HG03066 (cell line): Measurements from ENCODE around the gene C16orf78.

ENCODE experiments used
- ATAC-seq: cut with Tn5 transposase; IDR thresholded peaks from one replicate; pipeline ENCODE4 v1.9.1; 2021; ENCODE audit warnings: low read depth; ENCODE audit not compliant: unreplicated experiment

Gene C16orf78

GRCh38 chr16:49424961-49425360, 51.4 kb downstream of the C16orf78 start:
- ATAC-seq, result no peak

GRCh38 chr16:49427771-49428170, 54.2 kb downstream of the C16orf78 start:
- ATAC-seq, result no peak

DNA sequence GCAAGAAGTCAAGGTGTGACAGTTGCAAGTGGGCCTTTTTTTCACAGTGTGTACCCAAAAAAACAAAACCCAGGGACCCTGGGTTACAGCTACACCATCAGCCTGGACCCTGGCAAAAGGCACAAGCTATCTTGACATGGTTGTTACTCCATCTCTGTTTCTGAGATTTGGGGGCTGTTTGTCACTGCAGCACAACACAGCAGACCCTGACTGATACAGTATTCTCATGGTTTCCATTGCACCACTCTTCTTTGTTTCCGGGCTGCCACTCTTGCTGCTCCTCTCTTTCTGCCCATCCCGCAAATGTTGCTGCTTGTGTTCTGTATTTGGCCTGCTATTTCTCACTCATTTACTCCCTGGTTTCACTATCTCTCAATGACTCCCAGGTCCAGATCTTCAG, 55.2 kb downstream of the C16orf78 start:
- ATAC-seq, result no peak

- ATAC-seq, result no peak
These were observed 57.4 kb downstream of the C16orf78 start for GRCh38 chr16:49431040-49431439.

- ATAC-seq, result no peak
These were observed 58.1 kb downstream of the C16orf78 start for GRCh38 chr16:49431591-49432290.

GRCh38 chr16:49434733-49435132, 61.1 kb downstream of the C16orf78 start:
- ATAC-seq, result no peak

DNA sequence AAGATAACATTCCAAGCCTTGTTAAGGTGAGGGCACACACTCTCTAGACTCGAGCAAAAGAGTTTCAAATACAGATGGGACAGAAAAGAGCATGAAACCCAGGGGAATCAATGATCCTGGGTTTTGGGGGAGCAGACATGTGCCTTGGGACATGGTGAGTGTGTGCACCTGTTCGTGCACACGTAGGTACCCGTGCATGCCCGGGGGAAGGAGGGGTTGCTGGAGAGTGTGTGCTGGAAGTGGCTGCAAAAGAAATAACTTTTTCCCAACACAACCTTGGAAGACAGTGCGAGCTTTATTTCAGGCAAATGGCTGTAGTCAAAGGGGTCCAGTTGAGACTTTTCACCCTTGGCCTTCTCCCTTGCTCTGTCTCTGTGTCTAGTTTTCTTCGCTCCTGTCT, 62.6 kb downstream of the C16orf78 start:
- ATAC-seq, result no peak

DNA sequence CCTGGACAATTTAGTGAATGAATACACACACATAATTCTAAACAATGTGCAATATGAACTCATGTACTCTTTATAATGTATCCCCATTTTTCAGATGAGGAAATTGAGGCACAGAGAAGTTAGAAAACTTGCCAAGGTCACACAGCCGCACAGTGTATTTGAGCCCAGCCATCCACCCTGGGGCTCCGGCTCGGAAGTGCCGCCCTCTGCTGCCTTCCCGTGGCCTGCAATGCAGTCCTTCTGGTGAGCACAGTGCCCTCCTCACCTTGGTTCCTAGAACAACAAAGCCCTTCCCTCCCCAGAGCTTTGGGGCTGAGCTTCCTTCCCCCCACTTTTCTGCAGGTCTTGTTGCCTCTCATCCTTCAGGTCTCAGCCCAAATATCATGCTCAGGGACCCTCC, 63.7 kb downstream of the C16orf78 start:
- no peak for ATAC-seq

GRCh38 chr16:49439050-49439449, 65.4 kb downstream of the C16orf78 start:
- no peak for ATAC-seq

GRCh38 chr16:49439676-49440075, 66.1 kb downstream of the C16orf78 start:
- ATAC-seq, result no peak

- ATAC-seq, result no peak
These were observed 66.8 kb downstream of the C16orf78 start for GRCh38 chr16:49440156-49441065.

- peak; percentile 97 for ATAC-seq
These were observed 67.8 kb downstream of the C16orf78 start for GRCh38 chr16:49441366-49441780.

- no peak for ATAC-seq
These were observed 69.2 kb downstream of the C16orf78 start for GRCh38 chr16:49442805-49443204.

- ATAC-seq, result no peak
These were observed 70.0 kb downstream of the C16orf78 start for GRCh38 chr16:49443576-49443975.

DNA sequence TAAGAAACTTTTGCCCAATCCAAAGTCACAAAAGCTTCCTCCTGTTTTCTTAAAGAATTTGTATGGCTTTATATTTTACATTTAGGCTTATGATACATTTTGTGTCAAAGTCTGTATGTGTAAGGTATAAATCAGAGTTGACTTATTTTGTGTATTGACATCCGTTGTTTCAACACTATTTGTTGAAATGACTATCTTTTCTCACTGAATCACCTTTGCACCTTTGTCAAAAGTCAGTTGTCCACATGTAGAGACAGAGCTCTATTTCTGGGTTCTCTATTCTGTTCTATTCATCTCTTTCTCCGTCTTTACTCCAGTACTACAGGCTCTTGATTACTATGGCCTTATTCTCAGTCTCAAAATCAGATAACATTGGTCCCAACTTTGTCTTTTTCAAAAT, 73.2 kb downstream of the C16orf78 start:
- ATAC-seq, result no peak
